Gastroesophageal sphincter (tissue), 3 donors: Measurements from ENCODE around the gene ADGRF3.

Experiments
- CTCF ChIP-seq, 4 experiments: fragments of 200-600 bp in 2 of 4; fragments of 450-650 bp in 2 of 4; sonication (generic) in 1 of 4; IDR thresholded peaks; one replicate each; pipeline ENCODE4 v1.5.1; 2017 to 2019; ENCODE audit warnings: antibody characterized with exemption in 4 of 4, mild to moderate bottlenecking in 2 of 4, moderate library complexity in 2 of 4
- EP300 ChIP-seq: sonication (generic); formaldehyde crosslinking; IDR thresholded peaks from one replicate; pipeline ENCODE4 v1.6.1; 2017; ENCODE audit warnings: antibody characterized with exemption, mild to moderate bottlenecking
- POLR2A ChIP-seq, 2 donors: fragments of 450-650 bp; IDR thresholded peaks; one replicate each; pipeline ENCODE4 v1.6.1; 2017; ENCODE audit warnings: antibody characterized with exemption in 2 of 2, mild to moderate bottlenecking in 2 of 2, moderate library complexity in 1 of 2
- POLR2AphosphoS5 ChIP-seq: sonication (generic); formaldehyde crosslinking; IDR thresholded peaks from one replicate; pipeline ENCODE4 v1.6.1; 2017; ENCODE audit warnings: antibody characterized with exemption

GRCh38 chr2:26270373-26270772 is 76.2 kb downstream of the ADGRF3 start:
- TF ChIP-seq POLR2A (IDR thresholded peaks at IDR 0.05): no peak
- TF ChIP-seq POLR2AphosphoS5: no peak
- TF ChIP-seq CTCF (IDR thresholded peaks at IDR 0.05): no peak
- no peak for TF ChIP-seq EP300
